GM21529 (cell line): ENCODE measurements around the gene PELI2.
A peak's percentile ranks its signal among the peaks of the same experiment; 100 is the strongest.

Experiments
- ATAC-seq: cut with Tn5 transposase; IDR thresholded peaks from one replicate; pipeline ENCODE4 v1.9.1; 2021; ENCODE audit not compliant: unreplicated experiment

Gene PELI2

GRCh38 chr14:56199095-56199981 lies 81.1 kb downstream of the PELI2 start:
- ATAC-seq: peak; percentile 45

- peak; percentile 60 for ATAC-seq
Measured at GRCh38 chr14:56199982-56200577, 81.9 kb downstream of the PELI2 start.

DNA sequence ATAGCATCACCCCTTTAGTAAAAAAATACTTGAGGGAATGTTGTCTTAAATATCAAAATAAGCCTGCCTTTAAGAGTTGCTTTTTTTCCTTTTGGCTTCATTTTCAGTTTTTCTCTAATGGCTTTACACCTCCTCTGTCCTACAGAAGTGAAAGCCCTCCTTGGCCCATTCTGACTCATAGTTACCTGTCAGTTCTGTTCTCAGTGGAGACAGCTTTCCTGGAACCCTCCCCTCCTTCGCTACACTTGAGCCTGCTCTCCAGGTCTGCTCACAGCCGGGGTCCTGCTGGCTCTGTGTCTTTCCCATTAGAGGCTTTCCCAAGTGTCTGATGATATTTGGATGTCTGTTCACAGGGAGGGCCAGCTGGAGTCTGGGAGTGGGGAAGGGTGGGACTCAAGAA lies 84.0 kb downstream of the PELI2 start:
- peak; percentile 57 for ATAC-seq

DNA sequence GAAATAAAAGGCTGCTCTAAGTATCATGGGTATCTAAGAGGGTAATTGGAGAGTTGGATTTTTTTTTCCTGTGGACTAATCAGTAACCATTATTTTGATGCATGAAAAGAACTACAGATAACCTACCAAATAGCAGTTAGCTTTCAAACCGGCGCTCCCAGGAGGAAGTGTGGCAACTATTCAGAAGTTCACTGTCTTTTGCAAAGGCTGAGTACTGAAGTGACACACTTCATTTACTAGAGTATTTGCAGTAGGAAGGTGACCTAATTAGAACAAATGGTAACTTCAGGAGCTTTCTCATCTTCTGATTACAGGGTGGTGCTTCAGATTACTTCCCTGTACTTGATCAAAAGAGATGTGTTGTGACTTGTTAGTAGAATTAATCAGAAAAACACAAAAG lies 87.7 kb downstream of the PELI2 start:
- no peak for ATAC-seq

- ATAC-seq: no peak
Measured at GRCh38 chr14:56206596-56206995, 88.4 kb downstream of the PELI2 start.

- ATAC-seq: no peak
Measured at GRCh38 chr14:56207626-56208292, 89.5 kb downstream of the PELI2 start.

DNA sequence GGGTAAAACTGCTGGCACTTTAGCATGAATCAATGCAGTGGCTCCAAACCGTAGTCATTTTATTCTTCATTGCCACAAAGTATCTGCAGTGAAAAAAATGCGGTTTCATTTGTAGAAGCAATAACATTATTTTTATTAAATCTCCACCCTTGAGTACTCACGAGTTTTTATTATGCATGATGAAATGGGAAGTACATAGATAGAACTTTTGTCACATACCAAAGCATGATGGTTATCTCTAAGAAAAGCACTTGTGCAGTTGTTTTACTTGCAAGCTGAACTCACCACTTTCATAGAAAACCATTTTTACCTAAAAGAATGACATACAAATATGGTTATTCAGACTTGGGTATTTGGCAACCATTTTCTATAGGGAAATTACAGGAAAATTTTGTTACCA lies 90.3 kb downstream of the PELI2 start:
- no peak for ATAC-seq

DNA sequence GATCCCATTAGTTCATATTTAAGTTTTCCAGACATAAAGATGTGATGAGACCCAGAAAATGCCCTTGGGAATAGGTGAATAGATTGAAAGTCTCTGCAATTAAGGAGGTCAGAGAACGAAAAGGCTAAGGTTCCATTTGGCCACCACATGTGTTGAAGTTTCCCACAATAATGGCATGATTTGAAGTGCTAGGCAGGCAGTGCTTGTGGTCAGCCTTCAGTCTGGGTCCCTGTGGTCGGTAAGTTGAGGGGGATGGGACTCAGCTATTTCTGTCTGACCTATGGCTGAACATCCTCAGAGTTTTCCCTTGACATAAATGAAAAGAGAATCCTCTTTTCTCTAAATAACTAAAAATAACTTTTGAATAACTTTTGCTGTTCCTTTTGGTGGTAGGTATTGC lies 92.4 kb downstream of the PELI2 start:
- ATAC-seq: no peak

GRCh38 chr14:56211084-56211483 lies 92.9 kb downstream of the PELI2 start:
- no peak for ATAC-seq

DNA sequence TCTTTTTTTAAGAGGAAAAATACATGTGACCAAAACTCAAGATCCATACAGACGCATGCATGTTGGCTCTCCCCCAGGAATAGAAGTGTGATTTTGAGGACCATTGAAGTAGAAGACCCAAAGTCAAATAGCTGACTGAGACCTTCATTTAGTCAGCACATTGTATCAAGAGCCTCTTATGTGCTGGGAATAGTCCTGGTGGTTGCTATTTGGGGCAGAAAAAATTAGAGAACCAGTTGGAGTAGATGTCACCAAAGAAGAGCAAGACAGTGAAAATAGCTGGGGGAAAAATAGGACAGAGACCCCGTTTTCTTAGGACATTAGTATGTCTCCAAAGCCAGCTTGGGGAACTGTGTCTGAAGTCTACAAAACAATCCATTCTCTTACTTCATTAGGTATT lies 93.6 kb downstream of the PELI2 start:
- no peak for ATAC-seq

GRCh38 chr14:56212521-56212920 lies 94.3 kb downstream of the PELI2 start:
- ATAC-seq: no peak

DNA sequence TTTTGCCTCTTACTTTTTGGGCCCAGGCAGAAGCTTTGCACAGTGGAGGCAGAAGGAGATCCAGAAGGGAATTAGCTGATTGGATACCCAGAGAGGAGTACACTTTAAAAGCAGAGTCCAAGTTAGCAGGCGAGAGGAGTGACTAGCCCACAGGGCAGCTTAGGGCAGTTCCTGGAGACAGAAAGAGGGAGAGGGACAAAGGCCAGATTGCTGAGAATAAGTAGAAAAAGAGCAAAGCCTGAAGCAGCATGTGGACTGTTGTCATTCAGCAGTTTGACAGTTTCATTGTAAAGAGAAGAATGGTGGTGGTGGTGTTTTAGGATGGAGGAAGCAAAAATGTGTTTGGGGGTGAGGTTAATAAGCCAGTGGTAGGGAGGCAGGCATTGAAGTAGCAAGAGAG lies 95.1 kb downstream of the PELI2 start:
- ATAC-seq: no peak

DNA sequence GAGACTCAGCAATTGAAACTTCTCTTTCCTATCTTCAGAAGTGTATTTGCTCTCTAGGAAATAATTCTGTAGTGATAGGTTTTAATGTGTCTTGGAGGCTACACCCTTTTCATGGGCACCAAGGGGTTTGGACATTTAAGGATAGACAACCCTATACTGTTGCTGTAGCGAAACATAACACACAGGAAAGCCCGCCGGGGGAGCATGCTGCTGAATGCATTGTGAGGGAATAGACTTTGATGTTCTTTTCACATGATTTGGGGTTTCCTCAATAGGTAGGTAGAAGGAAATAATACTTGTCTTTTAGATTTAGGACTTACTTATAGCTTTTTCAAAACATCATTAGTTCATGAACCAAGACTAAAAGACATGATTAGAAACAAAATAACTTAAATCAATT lies 97.0 kb downstream of the PELI2 start:
- no peak for ATAC-seq

GRCh38 chr14:56216626-56217379 lies 98.6 kb downstream of the PELI2 start:
- ATAC-seq: no peak

- ATAC-seq: no peak
Measured at GRCh38 chr14:56217380-56218045, 99.3 kb downstream of the PELI2 start.

DNA sequence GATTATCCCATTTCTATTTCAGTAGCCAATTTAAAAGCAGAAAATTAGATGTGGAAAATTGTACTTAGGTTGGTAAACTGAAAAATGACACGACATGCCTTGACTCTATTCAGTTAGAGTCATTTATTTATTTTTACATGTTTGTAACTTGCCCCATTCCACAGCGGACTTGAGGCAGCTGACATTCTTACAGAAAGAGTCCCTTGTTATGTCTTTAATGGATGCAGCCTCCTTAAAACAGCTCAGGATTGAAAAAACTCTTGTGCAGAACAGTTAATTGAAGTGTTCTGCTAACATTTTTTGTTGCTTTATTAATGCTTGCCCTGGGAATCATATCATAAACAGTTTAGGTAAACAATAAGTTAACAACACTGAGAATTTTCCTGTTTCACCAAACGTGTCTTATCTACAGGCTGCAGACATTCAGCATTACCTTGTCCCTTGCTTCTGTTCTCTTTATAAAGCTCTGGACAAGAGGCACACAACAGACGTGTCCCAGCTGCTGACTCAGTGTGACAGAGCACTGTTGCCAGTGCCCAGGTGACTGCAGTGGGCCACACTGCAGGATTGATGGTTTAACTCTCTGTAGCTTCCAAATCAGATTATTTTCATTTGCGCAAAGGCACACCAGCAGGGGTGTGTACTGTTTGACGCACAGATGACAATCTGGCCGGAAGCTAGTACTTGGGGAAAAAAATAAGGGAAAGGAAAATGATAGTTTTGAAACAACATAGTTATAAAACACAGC lies 101.6 kb downstream of the PELI2 start:
- no peak for ATAC-seq

DNA sequence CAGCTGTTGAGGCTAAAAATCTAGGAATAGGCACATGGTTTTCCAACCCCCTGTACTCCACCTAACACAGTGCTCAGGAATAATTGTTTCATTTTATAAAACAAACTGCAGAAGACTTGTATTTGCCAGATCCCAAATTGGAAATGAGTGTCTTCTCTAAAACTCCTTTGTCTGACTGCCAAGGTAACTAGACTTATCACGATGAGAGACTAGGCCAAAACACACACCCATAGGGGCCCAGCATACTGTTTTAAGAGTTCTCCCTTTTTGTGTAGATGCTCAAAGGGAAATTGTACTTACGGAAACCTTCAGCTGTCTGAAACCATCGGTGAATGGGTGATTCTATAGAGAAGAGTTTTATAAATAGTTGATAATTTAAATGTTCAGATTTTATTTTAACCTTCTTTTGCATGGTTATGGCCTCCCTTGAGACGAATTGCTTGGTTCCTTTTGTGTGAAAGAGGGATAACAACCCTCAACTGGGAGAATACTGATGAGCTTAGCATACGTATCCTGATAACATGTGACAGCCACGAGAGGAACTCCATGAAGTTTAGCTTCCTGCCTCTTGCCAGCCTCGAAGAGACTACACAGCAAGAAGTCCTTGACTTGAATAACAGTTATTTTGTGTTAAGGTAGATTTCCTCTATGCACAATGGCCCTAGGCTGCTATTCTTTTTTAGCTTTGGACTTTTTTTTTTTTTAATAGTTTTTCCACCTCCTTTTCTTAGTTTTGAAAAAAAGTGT lies 103.3 kb downstream of the PELI2 start:
- no peak for ATAC-seq

- ATAC-seq: no peak
Measured at GRCh38 chr14:56224229-56224628, 106.0 kb downstream of the PELI2 start.
